Keratinocyte (primary cell): Measurements from ENCODE around the gene SMCO3. TPM values are rescaled to one million over a fixed set of nuclear protein-coding genes. Genes with fewer than 3 reads are reported as not detected.

Experiments used
- DNase-seq: peaks from one replicate; pipeline ENCODE4 v3.0.0-alpha.2; 2011; ENCODE audit warnings: low read depth, missing footprints, low spot score
- FAIRE-seq: peaks from 2 replicates; lab custom pipeline; 2011; peaks lifted over from hg19 to GRCh38; lab: Jason Lieb, UNC
- H2AFZ ChIP-seq: 2 replicates; pipeline ENCODE4 v1.6.0; 2012; ENCODE audit warnings: low read length, control low read depth, inconsistent platforms; ENCODE audit not compliant: control insufficient read depth
- H3K27ac ChIP-seq: 2 replicates; pipeline ENCODE4 v1.5.1; 2011; ENCODE audit warnings: low read length; ENCODE audit not compliant: control insufficient read depth, insufficient read depth
- H3K27me3 ChIP-seq: 3 replicates; pipeline ENCODE4 v1.6.0; 2011; ENCODE audit warnings: low read length; ENCODE audit not compliant: control insufficient read depth, insufficient read depth; ENCODE audit errors: extremely low read depth
- H3K36me3 ChIP-seq, 2 experiments: 2 replicates in 1 of 2; 3 replicates in 1 of 2; pipeline ENCODE4 v1.5.1; 2011; ENCODE audit warnings: low read length in 2 of 2, mild to moderate bottlenecking in 1 of 2; ENCODE audit not compliant: control insufficient read depth in 2 of 2, insufficient read depth in 2 of 2; ENCODE audit errors: extremely low read depth in 1 of 2
- H3K4me1 ChIP-seq: 3 replicates; pipeline ENCODE4 v1.5.1; 2011; ENCODE audit warnings: low read length; ENCODE audit not compliant: control insufficient read depth, insufficient read depth; ENCODE audit errors: extremely low read depth
- H3K4me2 ChIP-seq: 3 replicates; pipeline ENCODE4 v1.6.0; 2011; ENCODE audit warnings: low read depth, low read length; ENCODE audit not compliant: control insufficient read depth, insufficient read depth; ENCODE audit errors: extremely low read depth
- H3K4me3 ChIP-seq, 3 experiments: fragments of 200-600 bp in 1 of 3; sonication (generic) in 1 of 3; 2 replicates in 2 of 3; 3 replicates in 1 of 3; pipeline ENCODE4 v1.5.1; 2011 to 2016; ENCODE audit warnings: low read length in 3 of 3, mild to moderate bottlenecking in 3 of 3, control low read depth in 2 of 3, inconsistent platforms in 1 of 3, low read depth in 1 of 3, mixed read lengths in 1 of 3, mixed run types in 1 of 3, moderate library complexity in 1 of 3; ENCODE audit not compliant: control insufficient read depth in 2 of 3, insufficient read depth in 2 of 3; ENCODE audit errors: extremely low read depth in 1 of 3
- H3K79me2 ChIP-seq: 2 replicates; pipeline ENCODE4 v1.6.0; 2012; ENCODE audit warnings: low read length; ENCODE audit not compliant: control insufficient read depth, insufficient read depth
- H3K9ac ChIP-seq: 3 replicates; pipeline ENCODE4 v1.6.0; 2011; ENCODE audit warnings: low read length; ENCODE audit not compliant: control insufficient read depth, insufficient read depth; ENCODE audit errors: extremely low read depth
- H3K9me1 ChIP-seq: 3 replicates; pipeline ENCODE4 v1.6.0; 2011; ENCODE audit warnings: low read length; ENCODE audit not compliant: control insufficient read depth, insufficient read depth; ENCODE audit errors: extremely low read depth
- H3K9me3 ChIP-seq: 2 replicates; pipeline ENCODE4 v1.5.1; 2012; ENCODE audit warnings: low read depth, low read length; ENCODE audit not compliant: control insufficient read depth
- H4K20me1 ChIP-seq: 3 replicates; pipeline ENCODE4 v1.6.0; 2011; ENCODE audit warnings: low read length; ENCODE audit not compliant: control insufficient read depth, insufficient read depth; ENCODE audit errors: extremely low read depth
- EZH2 ChIP-seq: IDR thresholded peaks from one replicate; pipeline ENCODE4 v1.6.1; 2012; ENCODE audit warnings: inconsistent platforms, mild to moderate bottlenecking, low read length, moderate library complexity
- dilution Hi-C: fragments of 300-500 bp; cut with MboI; formaldehyde crosslinking; loops from one replicate; pipeline ENCODE4 v1.7.0; 2020; ENCODE audit warnings: low sequenced_read_pairs; ENCODE audit not compliant: extremely low pct_ligation_motif_present
- polyA plus RNA-seq, 5 experiments: library from polyadenylated mRNA; depleted of rRNA in 3 of 5; stranded (reverse) in 3 of 5; stranded (forward) in 1 of 5; unstranded in 1 of 5; fragments of >200 nt; gene quantifications; 1 replicate in 1 of 5; 2 replicates in 3 of 5; 3 replicates in 1 of 5; pipeline versions ENCODE4 v1.2.1 to v1.2.3, GENCODE V29; 2011 to 2012; ENCODE audit warnings: missing spikeins in 2 of 5, low read depth in 1 of 5, low replicate concordance in 1 of 5
- TF ChIP-seq, protein P1 (sequence below), 3 experiments: IDR thresholded peaks in 1 of 3; conservative IDR thresholded peaks in 1 of 3; optimal IDR thresholded peaks in 1 of 3; 2 replicates in 2 of 3; 3 replicates in 1 of 3; pipeline versions ENCODE3 to v1.5.1; 2011; ENCODE audit warnings: low read length in 3 of 3, mild to moderate bottlenecking in 3 of 3, moderate library complexity in 2 of 3, control low read depth in 1 of 3, inconsistent platforms in 1 of 3; ENCODE audit not compliant: insufficient read depth in 2 of 3; ENCODE audit errors: extremely low read depth in 1 of 3

SMCO3 gene
- polyA plus RNA-seq, 1 donor (not counting 4 experiments of a cell fraction or from before 2014, with no cell fraction given): not detected

DNA sequence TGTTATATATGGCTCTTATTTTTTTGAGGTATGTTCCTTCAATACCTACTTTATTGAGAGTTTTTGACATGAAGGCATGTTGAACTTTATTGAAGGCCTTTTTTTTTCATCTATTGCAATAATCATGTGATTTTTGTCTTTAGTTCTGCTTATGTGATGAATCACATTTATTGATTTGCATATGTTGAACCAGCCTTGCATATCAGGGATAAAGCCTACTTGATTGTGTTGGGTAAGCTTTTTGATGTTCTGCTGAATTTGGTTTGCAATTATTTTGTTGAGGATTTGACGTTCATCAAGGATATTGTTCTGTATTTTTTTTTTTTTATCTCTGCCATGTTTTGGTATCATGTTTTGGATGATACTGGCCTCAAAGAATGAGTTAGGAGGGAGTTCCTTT is 44.5 kb upstream of the SMCO3 start:
- no peaks in the 10 kb centered on the region for H4K20me1 ChIP-seq
- H2AFZ ChIP-seq: no peak overlapping the region
- FAIRE-seq (no peak), DNase-seq (no peak)
- H3K9me3 ChIP-seq: no peaks in the 10 kb centered on the region
- H3K4me3 ChIP-seq: no peak overlapping the region
- H3K27ac ChIP-seq: no peak overlapping the region
- H3K9ac ChIP-seq: no peak overlapping the region
- no peaks in the 10 kb centered on the region for H3K79me2 ChIP-seq
- H3K27me3 ChIP-seq: no peaks in the 10 kb centered on the region
- H3K36me3 ChIP-seq: no peaks in the 10 kb centered on the region
- no peak overlapping the region for H3K4me2 ChIP-seq
- TF ChIP-seq EZH2: no peak
- TF ChIP-seq, protein P1, sequence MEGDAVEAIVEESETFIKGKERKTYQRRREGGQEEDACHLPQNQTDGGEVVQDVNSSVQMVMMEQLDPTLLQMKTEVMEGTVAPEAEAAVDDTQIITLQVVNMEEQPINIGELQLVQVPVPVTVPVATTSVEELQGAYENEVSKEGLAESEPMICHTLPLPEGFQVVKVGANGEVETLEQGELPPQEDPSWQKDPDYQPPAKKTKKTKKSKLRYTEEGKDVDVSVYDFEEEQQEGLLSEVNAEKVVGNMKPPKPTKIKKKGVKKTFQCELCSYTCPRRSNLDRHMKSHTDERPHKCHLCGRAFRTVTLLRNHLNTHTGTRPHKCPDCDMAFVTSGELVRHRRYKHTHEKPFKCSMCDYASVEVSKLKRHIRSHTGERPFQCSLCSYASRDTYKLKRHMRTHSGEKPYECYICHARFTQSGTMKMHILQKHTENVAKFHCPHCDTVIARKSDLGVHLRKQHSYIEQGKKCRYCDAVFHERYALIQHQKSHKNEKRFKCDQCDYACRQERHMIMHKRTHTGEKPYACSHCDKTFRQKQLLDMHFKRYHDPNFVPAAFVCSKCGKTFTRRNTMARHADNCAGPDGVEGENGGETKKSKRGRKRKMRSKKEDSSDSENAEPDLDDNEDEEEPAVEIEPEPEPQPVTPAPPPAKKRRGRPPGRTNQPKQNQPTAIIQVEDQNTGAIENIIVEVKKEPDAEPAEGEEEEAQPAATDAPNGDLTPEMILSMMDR (optimal IDR thresholded peaks at IDR 0.05 in 1 of 3, IDR thresholded peaks at IDR 0.05 in 1 of 3, conservative IDR thresholded peaks at IDR 0.05 in 1 of 3; ENCODE audit: extremely low read depth in 1 of 3, insufficient read depth in 2 of 3, low read length in 3 of 3): no peak
- no peaks in the 10 kb centered on the region for H3K9me1 ChIP-seq
- H3K4me1 ChIP-seq: peaks cover 3% of the 10 kb centered on the region
- dilution Hi-C loops: no loop called here

DNA sequence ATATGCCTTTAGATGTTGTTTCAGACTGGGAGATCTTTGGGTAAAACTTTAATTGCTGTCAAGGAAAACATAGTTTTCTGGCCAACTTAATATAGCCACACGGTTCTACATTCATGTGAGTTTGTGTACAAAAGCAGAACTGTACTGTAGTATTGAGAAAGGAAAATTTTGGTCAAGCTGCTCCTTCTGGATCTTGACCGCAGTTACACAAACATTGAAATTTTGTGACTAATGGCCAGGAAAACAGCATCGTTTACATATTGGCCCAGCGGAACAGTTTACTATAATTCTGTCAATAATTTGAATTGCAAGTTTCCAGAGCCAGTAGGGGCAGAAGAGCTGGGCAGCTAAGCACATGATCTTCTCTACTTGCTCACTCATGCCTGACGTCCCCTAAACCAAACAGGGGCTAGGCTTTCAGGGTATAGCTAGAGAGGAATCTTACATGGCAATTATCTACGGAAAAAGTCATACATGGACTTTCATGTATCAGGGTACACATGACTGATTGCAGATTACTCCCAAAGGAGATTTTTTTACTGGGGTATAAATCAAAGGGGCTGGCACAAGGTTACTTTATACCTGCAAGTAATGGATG is 40.7 kb upstream of the SMCO3 start:
- Histone ChIP-seq H3K4me1 (peaks cover 20% of the 10 kb centered on the region), H3K4me2 (no peak overlapping the region), H3K36me3 (no peaks in the 10 kb centered on the region), H3K79me2 (no peaks in the 10 kb centered on the region), H3K27ac (no peak overlapping the region), H2AFZ (no peak overlapping the region), H3K9ac (no peak overlapping the region), H3K27me3 (no peaks in the 10 kb centered on the region), H3K9me3 (no peaks in the 10 kb centered on the region), H3K4me3 (no peak overlapping the region), H3K9me1 (no peaks in the 10 kb centered on the region), H4K20me1 (no peaks in the 10 kb centered on the region)
- FAIRE-seq (peak; percentile 17), DNase-seq (no peak)
- no peak for TF ChIP-seq EZH2
- TF ChIP-seq, protein P1 (optimal IDR thresholded peaks at IDR 0.05 in 1 of 3, IDR thresholded peaks at IDR 0.05 in 1 of 3, conservative IDR thresholded peaks at IDR 0.05 in 1 of 3; ENCODE audit: extremely low read depth in 1 of 3, insufficient read depth in 2 of 3, low read length in 3 of 3): no peak
- dilution Hi-C loops: no loop called here
